ENCODE data around the gene SMYD3. TPM values are rescaled to one million over a fixed set of nuclear protein-coding genes. Genes with fewer than 3 reads are reported as not detected.

The SMYD3 gene
- total and polyA plus RNA-seq, 10 donors, result 12.5 to 33.1 (median 21.0) TPM

- DNase-seq, result no peak
- 47 to 69% (median 54%) methylated on average over 6 of the region's 6 CpGs for whole genome bisulfite sequencing, 5 donors
- no peaks in the 10 kb centered on the region for H3K36me3 ChIP-seq
- H3K27ac ChIP-seq, result no peak overlapping the region
- no peak for TF ChIP-seq POLR2AphosphoS5 (IDR thresholded peaks at IDR 0.05)
- no peaks in the 10 kb centered on the region for H3K9me3 ChIP-seq
- intact Hi-C loops (cut with DNase I; ENCODE audit: low total_unique reads), result no loop called here
- no peaks in the 10 kb centered on the region for H3K27me3 ChIP-seq (replicated peaks in 1 of 7)
- peaks cover 0 to 4% (median 0%) of the 10 kb centered on the region in 6 donors for H3K4me1 ChIP-seq
- H3K4me3 ChIP-seq, result no peak overlapping the region
Measured at GRCh38 chr1:246020211-246020954, 486.7 kb downstream of the SMYD3 start.

GRCh38 chr1:246018146-246018545 is 488.9 kb downstream of the SMYD3 start:
- H3K4me3 ChIP-seq, result no peak overlapping the region
- H3K36me3 ChIP-seq, result no peaks in the 10 kb centered on the region
- H3K27me3 ChIP-seq (replicated peaks in 1 of 7), result no peaks in the 10 kb centered on the region
- H3K4me1 ChIP-seq, result peaks cover 0 to 4% (median 0%) of the 10 kb centered on the region in 6 donors
- TF ChIP-seq POLR2AphosphoS5 (IDR thresholded peaks at IDR 0.05) (no peak), CTCF (IDR thresholded peaks at IDR 0.05 in 8 of 11, conservative IDR thresholded peaks at IDR 0.05 in 3 of 11) (no peak), POLR2A (IDR thresholded peaks at IDR 0.05) (no peak)
- DNase-seq, result no peak
- no peak overlapping the region for H3K27ac ChIP-seq
- 82 to 93% (median 84%) methylated on average over 4 of the region's 4 CpGs for WGBS, 5 donors
- intact Hi-C loops (cut with DNase I; ENCODE audit: low total_unique reads), result loop anchor here (10.0 kb wide), 1 partner anchor 427 kb away; no protein-coding TSS in a partner anchor
- no peaks in the 10 kb centered on the region for H3K9me3 ChIP-seq

GRCh38 chr1:246012341-246012740 is 494.7 kb downstream of the SMYD3 start:
- peaks cover 0 to 4% (median 0%) of the 10 kb centered on the region in 6 donors for H3K4me1 ChIP-seq
- no peaks in the 10 kb centered on the region for H3K9me3 ChIP-seq
- peak in 10 of 11 experiments; percentile 19 to 77 (median 54) for TF ChIP-seq CTCF (IDR thresholded peaks at IDR 0.05 in 8 of 11, conservative IDR thresholded peaks at IDR 0.05 in 3 of 11)
- no peak for TF ChIP-seq POLR2AphosphoS5 (IDR thresholded peaks at IDR 0.05)
- DNase-seq, result no peak
- no peak overlapping the region for H3K4me3 ChIP-seq
- intact Hi-C loops (cut with DNase I; ENCODE audit: low total_unique reads), result loop anchor here (10.0 kb wide), 1 partner anchor 432 kb away; no protein-coding TSS in a partner anchor
- no peaks in the 10 kb centered on the region for H3K36me3 ChIP-seq
- H3K27me3 ChIP-seq (replicated peaks in 1 of 7), result no peaks in the 10 kb centered on the region
- H3K27ac ChIP-seq, result no peak overlapping the region
- 17 to 23% (median 20%) methylated on average over 5 of the region's 5 CpGs for WGBS, 5 donors

- WGBS, 5 donors, result 94 to 98% (median 96%) methylated on average over 3 of the region's 3 CpGs
- intact Hi-C loops (cut with DNase I; ENCODE audit: low total_unique reads), result loop anchor here (10.0 kb wide), 1 partner anchor 434 kb away; no protein-coding TSS in a partner anchor
Measured at GRCh38 chr1:246010386-246010785, 496.7 kb downstream of the SMYD3 start.

More at GRCh38 chr1:246010386-246010785, 496.7 kb downstream of the SMYD3 start:
- Histone ChIP-seq H3K36me3 (no peaks in the 10 kb centered on the region), H3K4me1 (peaks cover 0 to 4% (median 0%) of the 10 kb centered on the region in 6 donors), H3K4me3 (no peak overlapping the region), H3K9me3 (no peaks in the 10 kb centered on the region), H3K27me3 (replicated peaks in 1 of 7) (no peaks in the 10 kb centered on the region), H3K27ac (no peak overlapping the region)
- TF ChIP-seq POLR2A (IDR thresholded peaks at IDR 0.05), result no peak
- no peak for TF ChIP-seq CTCF (IDR thresholded peaks at IDR 0.05 in 8 of 11, conservative IDR thresholded peaks at IDR 0.05 in 3 of 11)
- DNase-seq, result no peak

Measured in spleen (tissue), 11 donors.